ENCODE results near the gene E2F1. TPM values are rescaled to one million over a fixed set of nuclear protein-coding genes. Genes with fewer than 3 reads are reported as not detected.

The E2F1 gene
- total and polyA plus RNA-seq, 2 donors (not counting 1 experiment from before 2014, with no cell fraction given) = 2.4 to 2.7 TPM

- 100% methylated on average over 2 of the region's 11 CpGs for WGBS (ENCODE audit: insufficient coverage)
- Histone ChIP-seq H4K20me1 (ENCODE audit: control insufficient read depth, insufficient read depth, low read length, poor library complexity, severe bottlenecking) (no peaks in the 10 kb centered on the region), H3K4me3 (ENCODE audit: control extremely low read depth in 1 of 5, extremely low read depth in 1 of 5, insufficient read depth in 1 of 5, low read depth in 2 of 5, low read length in 4 of 5) (no peak overlapping the region), H3K9me3 (ENCODE audit: control extremely low read depth in 1 of 3, control insufficient read depth in 2 of 3, insufficient read depth in 1 of 3, low read length in 2 of 3) (peaks cover 0 to 8% (median 0%) of the 10 kb centered on the region in 3 donors), H2AFZ (ENCODE audit: insufficient read depth, low read depth, low read length, poor library complexity, severe bottlenecking) (no peak overlapping the region), H3K4me1 (ENCODE audit: control insufficient read depth in 2 of 2, insufficient read depth in 2 of 2, low read length in 2 of 2) (no peaks in the 10 kb centered on the region), H3K4me2 (replicated peaks; ENCODE audit: low read depth, low read length, poor library complexity, severe bottlenecking) (no peak overlapping the region), H3K27me3 (replicated peaks in 1 of 4; ENCODE audit: control extremely low read depth in 1 of 4, control insufficient read depth in 3 of 4, insufficient read depth in 4 of 4, low read length in 3 of 4) (no peaks in the 10 kb centered on the region), H3K79me2 (ENCODE audit: control insufficient read depth, insufficient read depth, low read length) (no peaks in the 10 kb centered on the region), H3K27ac (ENCODE audit: low read length in 2 of 2) (no peak overlapping the region), H3K9ac (ENCODE audit: low read length) (no peak overlapping the region), H3K36me3 (replicated peaks in 1 of 2; ENCODE audit: control extremely low read depth in 1 of 2, control insufficient read depth in 1 of 2, extremely low read depth in 1 of 2, insufficient read depth in 2 of 2, low read length in 1 of 2) (peaks cover 0 to 15% of the 10 kb centered on the region in 2 experiments)
- ChIA-PET POLR2A (no interaction called here), CTCF (no interaction called here)
- H3K27me3 Mint-ChIP-seq = no peaks in the 10 kb centered on the region
- DNase-seq (no peak), ATAC-seq (ENCODE audit: low read depth) (no peak)
- no peak overlapping the region for H3K27ac Mint-ChIP-seq
- H3K4me3 Mint-ChIP-seq = no peak overlapping the region
- no peaks in the 10 kb centered on the region for H3K9me3 Mint-ChIP-seq (ENCODE audit: insufficient read depth)
- TF ChIP-seq CTCF (IDR thresholded peaks at IDR 0.05) (no peak), EZH2 (IDR thresholded peaks at IDR 0.05; ENCODE audit: borderline replicate concordance, insufficient read depth, low read depth, low read length, poor library complexity, severe bottlenecking) (no peak)
- no peaks in the 10 kb centered on the region for H3K4me1 Mint-ChIP-seq
- intact Hi-C loops (cut with micrococcal nuclease) = no loop called here
These were observed 18.2 kb upstream of the E2F1 start for GRCh38 chr20:33704197-33704924.

GRCh38 chr20:33703498-33704137 lies 17.4 kb upstream of the E2F1 start:
- Histone ChIP-seq H3K4me3 (ENCODE audit: control extremely low read depth in 1 of 5, extremely low read depth in 1 of 5, insufficient read depth in 1 of 5, low read depth in 2 of 5, low read length in 4 of 5) (no peak overlapping the region), H3K9me3 (ENCODE audit: control extremely low read depth in 1 of 3, control insufficient read depth in 2 of 3, insufficient read depth in 1 of 3, low read length in 2 of 3) (peaks cover 0 to 12% (median 0%) of the 10 kb centered on the region in 3 donors), H3K9ac (ENCODE audit: low read length) (no peak overlapping the region), H4K20me1 (ENCODE audit: control insufficient read depth, insufficient read depth, low read length, poor library complexity, severe bottlenecking) (no peaks in the 10 kb centered on the region), H3K4me2 (replicated peaks; ENCODE audit: low read depth, low read length, poor library complexity, severe bottlenecking) (no peak overlapping the region), H3K4me1 (ENCODE audit: control insufficient read depth in 2 of 2, insufficient read depth in 2 of 2, low read length in 2 of 2) (no peaks in the 10 kb centered on the region), H3K79me2 (ENCODE audit: control insufficient read depth, insufficient read depth, low read length) (no peaks in the 10 kb centered on the region), H3K27ac (ENCODE audit: low read length in 2 of 2) (no peak overlapping the region), H3K27me3 (replicated peaks in 1 of 4; ENCODE audit: control extremely low read depth in 1 of 4, control insufficient read depth in 3 of 4, insufficient read depth in 4 of 4, low read length in 3 of 4) (no peaks in the 10 kb centered on the region), H3K36me3 (replicated peaks in 1 of 2; ENCODE audit: control extremely low read depth in 1 of 2, control insufficient read depth in 1 of 2, extremely low read depth in 1 of 2, insufficient read depth in 2 of 2, low read length in 1 of 2) (peaks cover 0 to 15% of the 10 kb centered on the region in 2 experiments), H2AFZ (ENCODE audit: insufficient read depth, low read depth, low read length, poor library complexity, severe bottlenecking) (no peak overlapping the region)
- H3K4me1 Mint-ChIP-seq = no peaks in the 10 kb centered on the region
- ATAC-seq (ENCODE audit: low read depth) (no peak), DNase-seq (no peak)
- CTCF ChIA-PET = no interaction called here
- no peak overlapping the region for H3K4me3 Mint-ChIP-seq
- 98% methylated on average over 6 of the region's 8 CpGs for WGBS (ENCODE audit: insufficient coverage)
- POLR2A ChIA-PET = no interaction called here
- no peak overlapping the region for H3K27ac Mint-ChIP-seq
- intact Hi-C loops (cut with micrococcal nuclease) = no loop called here
- H3K27me3 Mint-ChIP-seq = no peaks in the 10 kb centered on the region
- no peaks in the 10 kb centered on the region for H3K9me3 Mint-ChIP-seq (ENCODE audit: insufficient read depth)
- no peak for TF ChIP-seq EZH2 (IDR thresholded peaks at IDR 0.05; ENCODE audit: borderline replicate concordance, insufficient read depth, low read depth, low read length, poor library complexity, severe bottlenecking)
- TF ChIP-seq CTCF (IDR thresholded peaks at IDR 0.05) = no peak

Measured in B cell (primary cell).